ENCODE measurements around the gene RCSD1.
"Not testable (repeated sequence)": the region's sequence is repeated elsewhere in the genome, so short reads cannot be mapped to it uniquely, and the experiment has no call there.

RCSD1 gene

DNA sequence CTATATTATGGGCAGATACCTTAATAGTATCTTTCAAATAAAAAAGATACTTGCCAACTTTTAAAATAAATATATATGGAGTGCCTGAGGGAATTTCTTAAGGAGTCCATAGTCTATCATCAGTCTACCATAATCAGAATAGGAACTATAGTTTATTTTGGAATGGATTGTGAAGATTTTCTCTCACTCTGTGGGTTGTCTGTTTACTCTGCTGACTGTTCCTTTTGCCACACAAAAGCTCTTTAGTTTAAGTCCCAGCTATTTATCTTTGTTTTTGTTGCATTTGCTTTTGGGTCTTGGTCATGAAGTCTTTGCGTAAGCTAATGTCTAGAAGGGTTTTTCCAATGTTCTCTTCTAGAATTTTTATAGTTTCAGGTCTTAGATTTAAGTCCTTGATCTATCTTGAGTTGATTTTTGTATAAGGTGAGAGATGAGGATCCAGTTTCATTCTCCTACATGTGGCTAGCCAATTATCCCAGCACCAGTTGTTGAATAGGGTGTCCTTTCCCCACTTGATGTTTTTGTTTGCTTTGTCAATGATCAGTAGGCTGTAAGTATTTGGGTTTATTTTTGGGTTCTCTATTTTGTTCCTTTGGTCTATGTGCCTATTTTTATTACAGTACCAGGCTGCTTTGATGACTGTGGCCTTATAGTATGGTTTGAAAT, 112.5 kb downstream of the RCSD1 start:
- not testable (repeated sequence) for DNase-seq (ENCODE audit: low spot score)

DNA sequence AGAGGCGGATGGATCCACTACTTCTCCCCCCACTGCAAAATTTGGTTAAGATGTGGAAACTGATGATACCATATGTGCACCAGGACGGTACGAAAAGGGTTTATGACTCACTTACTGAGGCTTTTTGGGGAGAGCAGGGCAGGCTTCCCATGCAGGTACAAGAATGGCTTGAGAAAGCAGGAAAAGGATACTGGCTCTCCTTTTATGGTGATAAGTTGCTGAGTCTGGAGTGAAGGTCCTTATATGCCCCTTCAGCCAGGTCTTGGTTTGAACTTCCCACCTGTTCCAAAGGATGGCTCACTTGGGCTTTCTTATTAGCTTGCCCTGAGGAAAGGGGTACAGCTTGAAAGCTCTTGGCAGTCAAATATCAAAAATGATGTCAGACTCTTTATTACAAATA, 114.9 kb downstream of the RCSD1 start:
- no peak for DNase-seq (ENCODE audit: low spot score)

GRCh38 chr1:167746013-167746672, 116.1 kb downstream of the RCSD1 start:
- no peak for DNase-seq (ENCODE audit: low spot score)

DNA sequence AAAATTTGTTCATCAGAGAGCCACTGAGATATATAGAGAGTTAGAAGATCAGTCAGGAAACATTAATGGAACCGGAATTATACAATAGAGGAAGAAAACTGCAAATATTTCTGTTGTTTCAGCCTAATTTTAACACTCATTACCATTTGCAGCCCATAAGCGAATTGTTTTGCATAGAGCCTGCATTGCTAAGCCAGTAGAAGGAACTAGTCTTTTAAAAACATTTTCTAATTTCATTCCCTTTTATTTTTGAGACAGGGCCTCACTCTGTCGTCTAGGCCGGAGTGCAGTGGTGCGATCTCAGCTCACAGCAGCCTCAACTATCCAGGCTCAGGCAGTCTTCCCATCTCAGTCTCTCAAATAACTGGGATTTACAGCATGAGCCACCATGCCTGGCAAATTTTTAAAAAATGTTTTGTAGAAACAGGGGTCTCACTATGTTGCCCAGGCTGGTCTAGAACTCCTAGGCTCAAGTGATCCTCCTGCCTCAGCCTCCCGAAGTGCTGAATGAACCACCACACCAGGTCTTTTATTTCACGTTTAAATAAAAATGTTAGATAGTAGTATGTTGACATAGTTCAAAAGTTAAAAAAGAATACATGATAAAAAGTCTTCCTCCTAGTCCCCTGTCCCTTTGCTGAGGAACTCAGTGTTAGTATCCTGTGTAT, 117.1 kb downstream of the RCSD1 start:
- DNase-seq (ENCODE audit: low spot score): no peak

- no peak for DNase-seq (ENCODE audit: low spot score)
These were observed 118.0 kb downstream of the RCSD1 start for GRCh38 chr1:167747988-167748387.

DNA sequence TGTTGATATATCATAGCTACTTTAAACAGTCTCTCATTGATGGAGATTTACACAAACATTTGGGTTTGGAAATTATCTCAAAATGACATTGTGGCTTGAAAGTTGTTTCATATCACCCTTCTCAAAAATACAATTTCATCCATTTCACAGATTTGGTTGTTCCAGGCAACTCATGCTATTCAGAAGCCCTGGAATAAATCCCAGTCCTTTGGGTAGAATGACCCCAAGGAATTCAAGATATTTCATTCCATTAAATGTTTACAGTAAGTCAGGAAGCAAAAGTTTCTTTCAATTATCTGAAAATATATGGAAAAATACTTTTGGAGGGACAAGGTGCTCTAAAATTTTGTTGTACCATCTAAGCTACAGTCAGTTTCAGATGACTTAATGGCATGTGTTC, 118.9 kb downstream of the RCSD1 start:
- no peak for DNase-seq (ENCODE audit: low spot score)

DNA sequence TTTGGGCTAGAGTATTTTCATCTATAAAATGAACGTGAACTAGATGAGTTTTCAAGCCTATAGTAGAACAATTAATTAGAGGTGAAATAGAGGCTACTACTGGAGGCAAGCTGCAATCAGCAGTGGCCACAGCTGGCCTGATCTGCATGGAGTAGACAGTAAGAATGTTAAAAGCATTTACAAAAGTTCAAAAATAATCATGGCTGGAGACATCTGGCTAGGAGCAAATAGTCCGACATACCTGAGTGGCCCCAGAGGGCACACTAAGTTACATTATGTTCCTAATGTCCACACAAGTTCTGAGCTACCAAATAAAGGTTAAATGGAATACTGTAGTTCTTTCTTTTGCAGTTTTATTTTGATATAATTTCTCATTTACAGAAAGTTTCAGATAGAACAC, 119.7 kb downstream of the RCSD1 start:
- no peak for DNase-seq (ENCODE audit: low spot score)

GRCh38 chr1:167750641-167751040, 120.6 kb downstream of the RCSD1 start:
- no peak for DNase-seq (ENCODE audit: low spot score)

- DNase-seq (ENCODE audit: low spot score): no peak
These were observed 121.6 kb downstream of the RCSD1 start for GRCh38 chr1:167751676-167752075.

GRCh38 chr1:167752219-167752985, 122.4 kb downstream of the RCSD1 start:
- DNase-seq (ENCODE audit: low spot score): no peak

DNA sequence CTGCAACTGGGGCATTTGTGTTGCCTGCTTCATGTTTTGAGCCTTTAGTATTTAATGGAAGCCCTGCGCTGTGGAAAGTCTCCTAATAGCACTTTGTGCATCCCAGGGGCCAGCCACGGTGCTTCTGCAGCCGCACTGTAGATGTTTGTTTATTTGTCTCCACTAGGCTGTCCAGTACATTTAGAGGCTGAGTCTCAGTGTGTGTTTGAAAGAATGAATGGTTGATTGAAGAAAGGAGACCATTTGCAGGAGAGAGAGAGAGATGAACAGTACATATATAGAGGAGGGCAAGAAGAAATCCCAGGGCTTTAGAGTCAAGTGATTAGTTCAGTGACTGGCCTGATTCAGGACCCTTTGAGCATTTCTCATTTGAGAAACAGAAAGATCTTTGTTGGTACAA, 125.6 kb downstream of the RCSD1 start:
- DNase-seq (ENCODE audit: low spot score): no peak
